Suprapubic skin (tissue), 3 donors: ENCODE data around the gene RACK1.

Experiments
- CTCF ChIP-seq, 2 donors: fragments of 200-600 bp in 1 of 2; fragments of 450-650 bp in 1 of 2; sonication (generic) in 1 of 2; IDR thresholded peaks; one replicate each; pipeline ENCODE4 v1.5.1; 2016 to 2019; ENCODE audit warnings: antibody characterized with exemption in 2 of 2, mild to moderate bottlenecking in 1 of 2, moderate library complexity in 1 of 2
- POLR2A ChIP-seq, 2 donors: fragments of 450-650 bp; IDR thresholded peaks; one replicate each; pipeline ENCODE4 v1.6.1; 2017; ENCODE audit warnings: antibody characterized with exemption in 2 of 2, mild to moderate bottlenecking in 2 of 2, moderate library complexity in 2 of 2

- TF ChIP-seq POLR2A (IDR thresholded peaks at IDR 0.05) (no peak), CTCF (IDR thresholded peaks at IDR 0.05) (no peak)
These were observed 4.5 kb downstream of the RACK1 start for GRCh38 chr5:181239062-181239663.
